Mesenchymal stem cell (in vitro differentiated cells and primary cell): ENCODE data around the gene NFATC2.

Experiments
- DNase-seq: peaks from one replicate; pipeline ENCODE4 v3.0.0-alpha.2; 2013
- H2AFZ ChIP-seq: one replicate; pipeline ENCODE4 v1.6.1; 2013; ENCODE audit warnings: low read depth, mild to moderate bottlenecking, control low read depth, inconsistent platforms, low read length, moderate library complexity
- H2AK5ac ChIP-seq: 2 replicates; pipeline ENCODE4 v1.6.1; 2013; ENCODE audit warnings: low read length, moderate library complexity, mild to moderate bottlenecking, inconsistent platforms; ENCODE audit not compliant: severe bottlenecking
- H2BK120ac ChIP-seq: one replicate; pipeline ENCODE4 v1.6.1; 2013; ENCODE audit warnings: low read depth, mild to moderate bottlenecking, inconsistent platforms, low read length, moderate library complexity
- H2BK12ac ChIP-seq, 2 experiments: one replicate each; pipeline ENCODE4 v1.6.1; 2013; ENCODE audit warnings: inconsistent platforms in 2 of 2, low read length in 2 of 2, mild to moderate bottlenecking in 2 of 2, moderate library complexity in 2 of 2, control low read depth in 1 of 2
- H2BK15ac ChIP-seq: one replicate; pipeline ENCODE4 v1.6.1; 2013; ENCODE audit warnings: mild to moderate bottlenecking, low read depth, inconsistent platforms; ENCODE audit not compliant: poor library complexity, severe bottlenecking
- H2BK5ac ChIP-seq: 2 replicates; pipeline ENCODE4 v1.6.1; 2013; ENCODE audit warnings: low read depth, mild to moderate bottlenecking, low read length, control low read depth, inconsistent platforms; ENCODE audit not compliant: poor library complexity, severe bottlenecking
- H3K14ac ChIP-seq, 2 experiments: one replicate each; pipeline ENCODE4 v1.6.1; 2013; ENCODE audit warnings: inconsistent platforms in 2 of 2, low read length in 2 of 2, control low read depth in 1 of 2, mild to moderate bottlenecking in 1 of 2, moderate library complexity in 1 of 2
- H3K18ac ChIP-seq, 2 experiments: one replicate each; pipeline ENCODE4 v1.6.1; 2013; ENCODE audit warnings: inconsistent platforms in 2 of 2, low read length in 2 of 2, control low read depth in 1 of 2, low read depth in 1 of 2, mild to moderate bottlenecking in 1 of 2
- H3K23ac ChIP-seq, 2 experiments: one replicate each; pipeline ENCODE4 v1.6.1; 2013; ENCODE audit warnings: inconsistent platforms in 2 of 2, low read length in 2 of 2, mild to moderate bottlenecking in 2 of 2, moderate library complexity in 2 of 2, control low read depth in 1 of 2
- H3K27ac ChIP-seq: 2 replicates; pipeline ENCODE4 v1.5.1; 2013; ENCODE audit warnings: mild to moderate bottlenecking, moderate library complexity, low read length, control low read depth, inconsistent platforms; ENCODE audit not compliant: poor library complexity, severe bottlenecking
- H3K27me3 ChIP-seq, 2 experiments: 2 replicates each; pipeline versions ENCODE4 v1.6.1 to v1.7.0; 2013; ENCODE audit warnings: low read length in 2 of 2, mild to moderate bottlenecking in 2 of 2, moderate library complexity in 2 of 2, control low read depth in 1 of 2, inconsistent platforms in 1 of 2; ENCODE audit not compliant: control insufficient read depth in 1 of 2, insufficient read depth in 1 of 2
- H3K36me3 ChIP-seq, 2 experiments: 2 replicates each; pipeline versions ENCODE4 v1.6.1 to v1.7.0; 2013; ENCODE audit warnings: low read length in 2 of 2, control low read depth in 1 of 2, inconsistent platforms in 1 of 2, low read depth in 1 of 2, mild to moderate bottlenecking in 1 of 2; ENCODE audit not compliant: insufficient read depth in 2 of 2, control insufficient read depth in 1 of 2
- H3K4ac ChIP-seq, 2 experiments: one replicate each; pipeline ENCODE4 v1.6.1; 2013; ENCODE audit warnings: inconsistent platforms in 2 of 2, low read length in 2 of 2, mild to moderate bottlenecking in 2 of 2, moderate library complexity in 2 of 2, control low read depth in 1 of 2, low read depth in 1 of 2
- H3K4me1 ChIP-seq: 2 replicates; pipeline ENCODE4 v1.6.1; 2013; ENCODE audit warnings: low read depth, low read length, control low read depth; ENCODE audit not compliant: control insufficient read depth, insufficient read depth
- H3K4me2 ChIP-seq: 2 replicates; pipeline ENCODE4 v1.6.1; 2013; ENCODE audit warnings: low read length, mild to moderate bottlenecking, inconsistent platforms; ENCODE audit not compliant: poor library complexity, severe bottlenecking
- H3K4me3 ChIP-seq, 2 experiments: 2 replicates each; pipeline versions ENCODE4 v1.5.1 to v1.7.0; 2013; ENCODE audit warnings: low read length in 2 of 2, mild to moderate bottlenecking in 2 of 2, control low read depth in 1 of 2, low read depth in 1 of 2; ENCODE audit not compliant: insufficient read depth in 1 of 2
- H3K79me1 ChIP-seq: replicated peaks from 2 replicates; pipeline ENCODE4 v1.6.1; 2013; ENCODE audit warnings: mild to moderate bottlenecking, control low read depth, low read length, inconsistent platforms; ENCODE audit not compliant: poor library complexity, severe bottlenecking
- H3K9ac ChIP-seq: 2 replicates; pipeline ENCODE4 v1.7.0; 2013; ENCODE audit warnings: mild to moderate bottlenecking, low read length, moderate library complexity
- H3K9me3 ChIP-seq: 2 replicates; pipeline ENCODE4 v1.7.0; 2013; ENCODE audit warnings: mild to moderate bottlenecking, low read length; ENCODE audit not compliant: control insufficient read depth
- H4K8ac ChIP-seq: one replicate; pipeline ENCODE4 v1.6.1; 2013; ENCODE audit warnings: inconsistent platforms, mild to moderate bottlenecking, low read length, moderate library complexity
- H4K91ac ChIP-seq: one replicate; pipeline ENCODE4 v1.6.1; 2013; ENCODE audit warnings: mild to moderate bottlenecking, low read length, inconsistent platforms
- WGBS: methylation state at CpG from one replicate; pipeline ENCODE4 v1.1.7; 2013; ENCODE audit warnings: mixed read lengths; 5-methylcytosine and 5-hydroxymethylcytosine counted together

Gene NFATC2

GRCh38 chr20:51375561-51375960, 167.0 kb downstream of the NFATC2 start:
- H2BK5ac ChIP-seq: no peak overlapping the region
- H3K27me3 ChIP-seq: no peaks in the 10 kb centered on the region
- H2BK15ac ChIP-seq: no peak overlapping the region
- no peak overlapping the region for H4K8ac ChIP-seq
- no peak overlapping the region for H2AK5ac ChIP-seq
- H3K23ac ChIP-seq: no peak overlapping the region
- H3K79me1 ChIP-seq: no peaks in the 10 kb centered on the region
- no peak overlapping the region for H2AFZ ChIP-seq
- no peak overlapping the region for H3K4ac ChIP-seq
- no peak overlapping the region for H3K4me2 ChIP-seq
- H3K4me3 ChIP-seq: no peak overlapping the region
- H3K14ac ChIP-seq: no peak overlapping the region
- H3K4me1 ChIP-seq: peaks cover 2% of the 10 kb centered on the region
- H4K91ac ChIP-seq: no peak overlapping the region
- H3K36me3 ChIP-seq: no peaks in the 10 kb centered on the region
- H3K27ac ChIP-seq: no peak overlapping the region
- no peak overlapping the region for H3K18ac ChIP-seq
- 91% methylated on average over 8 of the region's 8 CpGs for WGBS
- H2BK12ac ChIP-seq: no peak overlapping the region
- no peaks in the 10 kb centered on the region for H3K9me3 ChIP-seq
- DNase-seq: no peak
- no peak overlapping the region for H2BK120ac ChIP-seq
- no peak overlapping the region for H3K9ac ChIP-seq

- no peak overlapping the region for H4K8ac ChIP-seq
- peak overlapping the region in 1 of 2 experiments; percentile 75 for H3K14ac ChIP-seq
- no peaks in the 10 kb centered on the region for H3K27me3 ChIP-seq
- no peaks in the 10 kb centered on the region for H3K9me3 ChIP-seq
- H3K23ac ChIP-seq: peak overlapping the region in 1 of 2 experiments; percentile 43
- H3K27ac ChIP-seq: no peak overlapping the region
- H3K79me1 ChIP-seq: no peaks in the 10 kb centered on the region
- no peak overlapping the region for H2BK120ac ChIP-seq
- H2BK12ac ChIP-seq: peak overlapping the region in 1 of 2 experiments; percentile 45
- H2BK15ac ChIP-seq: no peak overlapping the region
- no peak overlapping the region for H2BK5ac ChIP-seq
- peaks cover 2% of the 10 kb centered on the region for H3K4me1 ChIP-seq
- 94% methylated on average over 8 of the region's 9 CpGs for WGBS
- no peak overlapping the region for H3K4me3 ChIP-seq
- no peaks in the 10 kb centered on the region for H3K36me3 ChIP-seq
- H2AK5ac ChIP-seq: no peak overlapping the region
- no peak overlapping the region for H3K9ac ChIP-seq
- H3K4ac ChIP-seq: no peak overlapping the region
- H3K4me2 ChIP-seq: no peak overlapping the region
- no peak overlapping the region for H3K18ac ChIP-seq
- DNase-seq: no peak
- no peak overlapping the region for H4K91ac ChIP-seq
- H2AFZ ChIP-seq: no peak overlapping the region
These were observed 167.6 kb downstream of the NFATC2 start for GRCh38 chr20:51374961-51375360.

GRCh38 chr20:51374456-51374830, 168.1 kb downstream of the NFATC2 start:
- Histone ChIP-seq H2AFZ (no peak overlapping the region), H3K14ac (no peak overlapping the region), H4K8ac (no peak overlapping the region), H3K4ac (no peak overlapping the region), H2AK5ac (no peak overlapping the region), H3K79me1 (no peaks in the 10 kb centered on the region), H2BK120ac (no peak overlapping the region), H3K23ac (no peak overlapping the region), H3K4me2 (no peak overlapping the region), H3K9me3 (no peaks in the 10 kb centered on the region), H2BK15ac (no peak overlapping the region), H2BK5ac (no peak overlapping the region), H3K9ac (no peak overlapping the region), H4K91ac (no peak overlapping the region), H3K27me3 (no peaks in the 10 kb centered on the region), H3K36me3 (no peaks in the 10 kb centered on the region), H3K18ac (no peak overlapping the region), H3K27ac (no peak overlapping the region), H2BK12ac (no peak overlapping the region), H3K4me3 (no peak overlapping the region), H3K4me1 (peaks cover 2% of the 10 kb centered on the region)
- no peak for DNase-seq
- 89% methylated on average over 4 of the region's 4 CpGs for WGBS

DNA sequence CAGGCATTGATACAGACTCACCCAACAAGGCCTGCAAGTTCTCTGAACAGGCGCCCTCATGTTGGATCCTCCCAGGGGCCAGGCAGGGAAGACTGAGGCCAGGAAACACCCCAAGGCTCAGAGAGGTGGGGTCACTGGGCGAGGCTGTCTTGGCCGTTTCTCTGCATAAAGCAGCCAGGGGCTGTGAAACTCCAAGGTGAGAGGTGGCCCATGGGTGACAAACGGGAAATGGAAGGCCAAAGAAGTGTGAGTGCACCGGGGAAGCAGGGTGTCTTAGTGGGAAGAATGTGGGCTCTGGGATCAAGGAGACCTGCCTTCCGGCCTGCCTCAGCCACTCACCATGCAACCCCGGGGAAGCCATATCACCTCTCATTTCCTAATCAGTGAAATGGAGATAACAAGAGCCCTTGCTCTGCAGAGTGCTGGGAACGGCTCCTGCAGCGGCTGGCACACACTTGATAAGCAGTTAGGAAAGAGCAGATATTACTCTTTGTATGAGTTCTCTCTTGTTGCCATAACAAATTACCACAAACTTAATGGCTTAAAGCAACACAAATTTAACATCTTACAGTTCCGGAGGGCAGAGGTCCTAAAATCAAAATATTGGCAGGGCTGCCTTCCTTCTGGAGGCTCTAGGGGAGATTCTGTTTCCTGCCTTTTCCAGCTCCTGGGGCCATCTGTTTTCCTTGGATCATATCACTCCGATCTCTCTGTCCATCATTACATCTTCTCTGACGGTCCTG, 168.6 kb downstream of the NFATC2 start:
- H3K9ac ChIP-seq: no peak overlapping the region
- no peak overlapping the region for H3K18ac ChIP-seq
- H3K4me1 ChIP-seq: peaks cover 3% of the 10 kb centered on the region
- peak overlapping the region; percentile 49 for H4K91ac ChIP-seq
- no peak overlapping the region for H3K27ac ChIP-seq
- H2BK120ac ChIP-seq: no peak overlapping the region
- H3K36me3 ChIP-seq: no peaks in the 10 kb centered on the region
- no peak overlapping the region for H3K4me3 ChIP-seq
- no peak overlapping the region for H2AFZ ChIP-seq
- H2BK5ac ChIP-seq: no peak overlapping the region
- no peak overlapping the region for H2BK12ac ChIP-seq
- H3K4ac ChIP-seq: no peak overlapping the region
- DNase-seq: no peak
- no peaks in the 10 kb centered on the region for H3K27me3 ChIP-seq
- H2BK15ac ChIP-seq: no peak overlapping the region
- no peak overlapping the region for H2AK5ac ChIP-seq
- H3K4me2 ChIP-seq: no peak overlapping the region
- no peak overlapping the region for H3K23ac ChIP-seq
- no peak overlapping the region for H4K8ac ChIP-seq
- H3K79me1 ChIP-seq: no peaks in the 10 kb centered on the region
- no peak overlapping the region for H3K14ac ChIP-seq
- 49% methylated on average over 12 of the region's 12 CpGs for WGBS
- H3K9me3 ChIP-seq: no peaks in the 10 kb centered on the region
